SU-DHL-6 (cell line): Measurements from ENCODE around the gene NFE2.

Source experiments
- H2AFZ ChIP-seq: fragments of 200-600 bp; sonication (generic); 2 replicates; pipeline ENCODE4 v1.6.1; 2014; ENCODE audit warnings: low read depth, mild to moderate bottlenecking, moderate library complexity, mixed read lengths, antibody characterized with exemption, low read length; ENCODE audit not compliant: severe bottlenecking
- H3F3A ChIP-seq: fragments of 200-600 bp; shearing (Covaris generic); 2 replicates; pipeline ENCODE4 v1.6.0; 2016; ENCODE audit warnings: antibody characterized with exemption, mild to moderate bottlenecking; ENCODE audit not compliant: insufficient read depth
- H3K27ac ChIP-seq: fragments of 200-600 bp; sonication (generic); 2 replicates; pipeline ENCODE4 v1.5.1; 2016; ENCODE audit warnings: low read depth, mild to moderate bottlenecking, low read length, moderate library complexity, mixed read lengths
- H3K27me3 ChIP-seq: fragments of 200-600 bp; sonication (generic), shearing (Covaris generic); 2 replicates; pipeline ENCODE4 v1.6.0; 2014; ENCODE audit warnings: mild to moderate bottlenecking, low read length
- H3K36me3 ChIP-seq: fragments of 200-600 bp; sonication (generic); 2 replicates; pipeline ENCODE4 v1.6.1; 2014; ENCODE audit warnings: mild to moderate bottlenecking, low read length, mixed read lengths
- H3K4me2 ChIP-seq: fragments of 300-600, 200-600 bp; shearing (Covaris generic), sonication (generic); 2 replicates; pipeline ENCODE4 v1.6.0; 2014; ENCODE audit warnings: low read length, low read depth, mild to moderate bottlenecking; ENCODE audit not compliant: poor library complexity, severe bottlenecking
- H3K4me3 ChIP-seq: fragments of 200-600 bp; sonication (generic); 2 replicates; pipeline ENCODE4 v1.5.1; 2014; ENCODE audit warnings: antibody characterized with exemption, low read length, mild to moderate bottlenecking, mixed read lengths; ENCODE audit not compliant: insufficient read depth, poor library complexity, severe bottlenecking
- H3K79me2 ChIP-seq: fragments of 200-600 bp; sonication (generic); 2 replicates; pipeline ENCODE4 v1.6.1; 2014; ENCODE audit warnings: mild to moderate bottlenecking, low read length, moderate library complexity; ENCODE audit not compliant: insufficient read depth
- H3K9ac ChIP-seq: fragments of 200-600 bp; sonication (generic); 2 replicates; pipeline ENCODE4 v1.7.0; 2014; ENCODE audit warnings: mild to moderate bottlenecking, low read length
- H3K9me2 ChIP-seq: fragments of 200-600 bp; sonication (generic); replicated peaks from 2 replicates; pipeline ENCODE4 v1.6.1; 2014; ENCODE audit warnings: low read length; ENCODE audit not compliant: insufficient read depth
- H3K9me3 ChIP-seq: fragments of 200-600 bp; sonication (generic); 2 replicates; pipeline ENCODE4 v1.6.1; 2014; ENCODE audit warnings: low read length, mixed read lengths; ENCODE audit not compliant: insufficient read depth
- H4K20me1 ChIP-seq: fragments of 200-600 bp; sonication (generic); 2 replicates; pipeline ENCODE4 v1.6.1; 2014; ENCODE audit warnings: low read depth, mild to moderate bottlenecking, antibody characterized with exemption, low read length, moderate library complexity, mixed read lengths
- CTCF ChIP-seq: fragments of 200-600 bp; sonication (generic); IDR thresholded peaks from one replicate; pipeline ENCODE4 v1.5.1; 2017; ENCODE audit warnings: antibody characterized with exemption, mild to moderate bottlenecking, low read length, moderate library complexity; ENCODE audit not compliant: insufficient read depth, poor library complexity, severe bottlenecking
- EZH2phosphoT487 ChIP-seq: fragments of 200-600 bp; sonication (generic), shearing (Covaris generic); conservative IDR thresholded peaks from 2 replicates; pipeline ENCODE4 v1.6.1; 2018; ENCODE audit warnings: mild to moderate bottlenecking, antibody characterized with exemption, low read length, moderate library complexity, mixed read lengths

The NFE2 gene

GRCh38 chr12:54253240-54253639, 47.6 kb downstream of the NFE2 start:
- Histone ChIP-seq H3K79me2 (no peaks in the 10 kb centered on the region), H3K27me3 (no peaks in the 10 kb centered on the region), H3F3A (peaks cover 9% of the 10 kb centered on the region; the same call in 1 of the 2 replicates), H3K9me2 (no peaks in the 10 kb centered on the region), H4K20me1 (no peaks in the 10 kb centered on the region), H2AFZ (no peak overlapping the region), H3K27ac (no peak overlapping the region), H3K9ac (no peak overlapping the region), H3K4me2 (no peak overlapping the region), H3K9me3 (no peaks in the 10 kb centered on the region), H3K36me3 (peaks cover 10% of the 10 kb centered on the region; the same call in 1 of the 2 replicates), H3K4me3 (no peak overlapping the region)
- TF ChIP-seq CTCF (no peak), EZH2phosphoT487 (no peak)

GRCh38 chr12:54251667-54252284, 49.0 kb downstream of the NFE2 start:
- H3K36me3 ChIP-seq = peaks cover 10% of the 10 kb centered on the region; the same call in 1 of the 2 replicates

GRCh38 chr12:54249489-54249888, 51.3 kb downstream of the NFE2 start:
- no peak overlapping the region for H2AFZ ChIP-seq
- H3K4me3 ChIP-seq = no peak overlapping the region
- H4K20me1 ChIP-seq = no peaks in the 10 kb centered on the region
- H3K9me2 ChIP-seq = no peaks in the 10 kb centered on the region
- no peaks in the 10 kb centered on the region for H3K79me2 ChIP-seq
- H3K27me3 ChIP-seq = no peaks in the 10 kb centered on the region
- H3K9me3 ChIP-seq = no peaks in the 10 kb centered on the region
- peaks cover 14% of the 10 kb centered on the region for H3K36me3 ChIP-seq
- H3K9ac ChIP-seq = no peak overlapping the region
- H3K27ac ChIP-seq = no peak overlapping the region
- H3F3A ChIP-seq = peaks cover 7% of the 10 kb centered on the region; the same call in 1 of the 2 replicates
- TF ChIP-seq CTCF (no peak), EZH2phosphoT487 (no peak)
- no peak overlapping the region for H3K4me2 ChIP-seq

More at GRCh38 chr12:54251667-54252284, 49.0 kb downstream of the NFE2 start:
- no peak overlapping the region for H3K27ac ChIP-seq
- H3K9me3 ChIP-seq = no peaks in the 10 kb centered on the region
- TF ChIP-seq EZH2phosphoT487 (no peak), CTCF (peak; percentile 51)
- H2AFZ ChIP-seq = no peak overlapping the region
- H3F3A ChIP-seq = peaks cover 7% of the 10 kb centered on the region; the same call in 1 of the 2 replicates
- H4K20me1 ChIP-seq = no peaks in the 10 kb centered on the region
- H3K4me2 ChIP-seq = no peak overlapping the region
- no peaks in the 10 kb centered on the region for H3K79me2 ChIP-seq
- no peaks in the 10 kb centered on the region for H3K9me2 ChIP-seq
- no peak overlapping the region for H3K9ac ChIP-seq
- no peak overlapping the region for H3K4me3 ChIP-seq
- H3K27me3 ChIP-seq = no peaks in the 10 kb centered on the region
